Pancreas (tissue), 10 donors: ENCODE measurements around the gene OPRM1. TPM values are rescaled to one million over a fixed set of nuclear protein-coding genes. Genes with fewer than 3 reads are reported as not detected.

Source experiments
- ATAC-seq, 4 donors: fragments of 200-7000 bp; cut with Tn5 transposase; one replicate each; pipeline versions ENCODE4 v1.8.0 to v1.9.1; 2020; ENCODE audit warnings: mild to moderate bottlenecking in 4 of 4, moderate library complexity in 4 of 4
- DNase-seq, 6 donors: peaks; one replicate each; pipeline ENCODE4 v3.0.0-alpha.2; 2020
- FAIRE-seq: peaks from 2 replicates; lab custom pipeline; 2012; peaks lifted over from hg19 to GRCh38; lab: Jason Lieb, UNC
- H3K27ac ChIP-seq, 4 donors: fragments of 200-600 bp; sonication (generic); 1 replicate in 3 of 4; 2 replicates in 1 of 4; pipeline versions ENCODE4 v1.5.0 to v1.8.0; 2020
- H3K27me3 ChIP-seq, 4 donors: fragments of 200-600 bp; one replicate each; pipeline ENCODE4 v1.8.0; 2021
- H3K36me3 ChIP-seq, 3 donors: fragments of 200-600 bp; sonication (generic) in 1 of 3; one replicate each; pipeline versions ENCODE4 v1.5.0 to v1.8.0; 2020 to 2021
- H3K4me1 ChIP-seq, 3 donors: fragments of 200-600 bp; one replicate each; pipeline ENCODE4 v1.8.0; 2021
- H3K4me3 ChIP-seq, 4 donors: fragments of 200-600 bp; sonication (generic) in 2 of 4; one replicate each; pipeline versions ENCODE4 v1.5.0 to v1.8.0; 2020 to 2021
- H3K9me3 ChIP-seq, 4 donors: fragments of 200-600 bp; one replicate each; pipeline ENCODE4 v1.8.0; 2021
- WGBS, 2 donors: extraction: QIAGEN DNeasy Blood & Tissue Kit; methylation state at CpG; one replicate each; pipeline ENCODE4 v1.1.7; 2013; 5-methylcytosine and 5-hydroxymethylcytosine counted together
- intact Hi-C, 3 donors: fragments of 100-400 bp; cut with DNase I; formaldehyde crosslinking; loops; one replicate each; pipeline versions ENCODE4 v1.11.1 to v1.14.2; 2022
- polyA plus RNA-seq, 2 donors: library from polyadenylated mRNA; stranded (reverse); fragments of 200-250 nt; gene quantifications; one replicate each; pipeline ENCODE4 v1.2.3, GENCODE V29; 2013
- total RNA-seq, 6 donors: library from RNA; stranded (reverse); fragmentation: NEBNext Ultra II Directional in 4 of 6; extraction: Animal tissue kit (Norgen Biotek cat#: 25700) in 4 of 6; gene quantifications; one replicate each; pipeline versions ENCODE4 v1.2.1 to v1.2.4, GENCODE V29; 2021 to 2023
- TF ChIP-seq, protein P1 (sequence below), 4 donors: fragments of 200-600 bp; sonication (generic) in 3 of 4; IDR thresholded peaks; one replicate each; pipeline versions ENCODE4 v1.5.0 to v1.8.0; 2021; ENCODE audit warnings: antibody characterized with exemption in 4 of 4
- donor health status: healthy with polysubstance abuse.
- donor health status: DM: no; HTN: no; CAD: no; lungs with moderate emphysema.
- donor health status: DM: no; HTN: no; CAD: no.
- donor health status: control.
- donor health status: control.
- donor health status: Bipolar disorder and iron deficiency.
- donor health status: DM: yes; HTN: yes; CAD: no.
- donor health status: DM: no; HTN: no; CAD: no.
- donor health status: DM: no; HTN: no; CAD: no.
- donor health status: DM: yes; HTN: yes; CAD: no.

Gene OPRM1
- total and polyA plus RNA-seq, 8 donors = 0.05 TPM; not detected in 7

DNA sequence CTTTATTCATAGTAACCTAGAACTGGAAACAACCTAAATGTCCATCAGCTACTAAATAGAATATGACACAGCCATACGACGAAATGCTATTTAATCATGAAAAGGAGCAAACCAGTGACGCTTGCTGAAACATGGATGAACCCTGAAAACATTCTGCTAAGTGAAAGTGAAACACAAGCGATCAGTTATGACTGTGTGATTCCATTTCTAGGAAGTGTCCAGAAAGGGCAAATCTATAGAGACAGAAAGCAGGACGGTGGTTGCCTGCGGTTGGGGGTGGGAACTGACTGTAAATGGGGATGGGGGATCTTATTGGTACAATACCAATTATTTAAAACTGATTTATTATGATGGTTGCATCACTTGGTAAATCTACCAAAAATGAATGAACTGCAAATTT is 190.7 kb downstream of the OPRM1 start:
- no peaks in the 10 kb centered on the region for H3K4me1 ChIP-seq
- intact Hi-C loops = no loop called here
- DNase-seq (no peak), ATAC-seq (no peak), FAIRE-seq (no peak)
- 80 to 91% methylated on average over 6 of the region's 6 CpGs for WGBS, 2 donors
- no peaks in the 10 kb centered on the region for H3K36me3 ChIP-seq
- no peaks in the 10 kb centered on the region for H3K27me3 ChIP-seq
- TF ChIP-seq, protein P1, sequence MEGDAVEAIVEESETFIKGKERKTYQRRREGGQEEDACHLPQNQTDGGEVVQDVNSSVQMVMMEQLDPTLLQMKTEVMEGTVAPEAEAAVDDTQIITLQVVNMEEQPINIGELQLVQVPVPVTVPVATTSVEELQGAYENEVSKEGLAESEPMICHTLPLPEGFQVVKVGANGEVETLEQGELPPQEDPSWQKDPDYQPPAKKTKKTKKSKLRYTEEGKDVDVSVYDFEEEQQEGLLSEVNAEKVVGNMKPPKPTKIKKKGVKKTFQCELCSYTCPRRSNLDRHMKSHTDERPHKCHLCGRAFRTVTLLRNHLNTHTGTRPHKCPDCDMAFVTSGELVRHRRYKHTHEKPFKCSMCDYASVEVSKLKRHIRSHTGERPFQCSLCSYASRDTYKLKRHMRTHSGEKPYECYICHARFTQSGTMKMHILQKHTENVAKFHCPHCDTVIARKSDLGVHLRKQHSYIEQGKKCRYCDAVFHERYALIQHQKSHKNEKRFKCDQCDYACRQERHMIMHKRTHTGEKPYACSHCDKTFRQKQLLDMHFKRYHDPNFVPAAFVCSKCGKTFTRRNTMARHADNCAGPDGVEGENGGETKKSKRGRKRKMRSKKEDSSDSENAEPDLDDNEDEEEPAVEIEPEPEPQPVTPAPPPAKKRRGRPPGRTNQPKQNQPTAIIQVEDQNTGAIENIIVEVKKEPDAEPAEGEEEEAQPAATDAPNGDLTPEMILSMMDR (IDR thresholded peaks at IDR 0.05) = no peak
- H3K4me3 ChIP-seq = no peak overlapping the region
- no peaks in the 10 kb centered on the region for H3K9me3 ChIP-seq
- no peak overlapping the region for H3K27ac ChIP-seq

DNA sequence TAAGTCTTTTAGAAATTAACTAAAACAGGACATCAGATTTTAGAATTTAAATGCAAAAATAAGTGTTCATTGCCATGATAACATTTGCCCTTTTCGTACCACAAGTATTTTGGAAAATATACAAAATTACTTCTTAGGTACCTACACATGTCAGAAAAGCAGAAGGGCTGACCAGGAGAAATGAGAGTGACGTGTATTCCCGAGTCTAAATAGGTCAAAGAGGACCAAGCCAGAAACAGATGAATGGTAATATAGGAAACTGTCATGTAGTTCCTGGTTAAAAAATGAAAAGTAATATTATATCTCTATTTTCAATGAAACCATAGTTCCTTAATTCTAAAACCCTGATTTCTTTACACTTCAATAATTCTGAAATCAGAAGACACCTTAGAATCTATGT is 191.4 kb downstream of the OPRM1 start:
- H3K36me3 ChIP-seq = no peaks in the 10 kb centered on the region
- H3K27ac ChIP-seq = no peak overlapping the region
- DNase-seq = no peak
- H3K4me3 ChIP-seq = no peak overlapping the region
- TF ChIP-seq, protein P1 (IDR thresholded peaks at IDR 0.05) = no peak
- WGBS, 2 donors = 89 to 94% methylated on average over 3 of the region's 3 CpGs
- H3K27me3 ChIP-seq = no peaks in the 10 kb centered on the region
- H3K4me1 ChIP-seq = no peaks in the 10 kb centered on the region
- H3K9me3 ChIP-seq = no peaks in the 10 kb centered on the region
- ATAC-seq = no peak
- FAIRE-seq = no peak
- intact Hi-C loops = no loop called here

DNA sequence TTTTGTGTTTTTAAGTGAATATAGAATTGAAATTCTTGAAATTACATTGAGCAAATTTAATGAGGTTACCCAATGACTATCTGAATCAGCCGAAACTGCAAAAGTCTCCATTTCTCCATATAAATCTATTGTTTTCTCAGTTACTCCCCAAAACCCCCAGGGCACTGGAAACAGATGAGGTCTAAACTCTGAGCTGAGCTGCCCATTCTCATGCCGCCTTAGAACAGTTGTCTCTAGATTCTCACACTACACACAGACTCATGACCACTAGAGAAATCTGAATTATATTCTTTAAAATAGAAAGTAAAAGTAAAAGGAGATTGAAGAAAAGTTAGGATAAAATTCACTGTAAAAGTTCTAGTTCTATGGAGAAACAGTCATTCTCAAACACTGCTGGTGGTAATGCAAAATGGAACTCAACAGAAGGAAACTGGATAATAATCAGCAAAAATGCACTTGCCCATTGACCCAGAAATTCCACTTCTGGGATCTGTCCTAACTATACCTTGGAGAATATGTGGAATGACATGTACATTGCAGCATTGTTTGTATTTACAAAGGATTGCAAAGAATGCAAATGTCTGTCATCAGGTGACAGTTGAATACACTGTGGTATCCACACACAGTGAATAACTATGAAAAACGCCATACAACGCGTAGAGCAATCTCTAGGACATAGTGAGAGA is 192.0 kb downstream of the OPRM1 start:
- intact Hi-C loops = no loop called here
- Histone ChIP-seq H3K36me3 (no peaks in the 10 kb centered on the region), H3K9me3 (no peaks in the 10 kb centered on the region), H3K27ac (no peak overlapping the region), H3K4me3 (no peak overlapping the region), H3K27me3 (no peaks in the 10 kb centered on the region), H3K4me1 (no peaks in the 10 kb centered on the region)
- FAIRE-seq (no peak), ATAC-seq (no peak), DNase-seq (no peak)
- TF ChIP-seq, protein P1 (IDR thresholded peaks at IDR 0.05) = no peak
- WGBS, 2 donors = 94% methylated on average over 5 of the region's 5 CpGs

DNA sequence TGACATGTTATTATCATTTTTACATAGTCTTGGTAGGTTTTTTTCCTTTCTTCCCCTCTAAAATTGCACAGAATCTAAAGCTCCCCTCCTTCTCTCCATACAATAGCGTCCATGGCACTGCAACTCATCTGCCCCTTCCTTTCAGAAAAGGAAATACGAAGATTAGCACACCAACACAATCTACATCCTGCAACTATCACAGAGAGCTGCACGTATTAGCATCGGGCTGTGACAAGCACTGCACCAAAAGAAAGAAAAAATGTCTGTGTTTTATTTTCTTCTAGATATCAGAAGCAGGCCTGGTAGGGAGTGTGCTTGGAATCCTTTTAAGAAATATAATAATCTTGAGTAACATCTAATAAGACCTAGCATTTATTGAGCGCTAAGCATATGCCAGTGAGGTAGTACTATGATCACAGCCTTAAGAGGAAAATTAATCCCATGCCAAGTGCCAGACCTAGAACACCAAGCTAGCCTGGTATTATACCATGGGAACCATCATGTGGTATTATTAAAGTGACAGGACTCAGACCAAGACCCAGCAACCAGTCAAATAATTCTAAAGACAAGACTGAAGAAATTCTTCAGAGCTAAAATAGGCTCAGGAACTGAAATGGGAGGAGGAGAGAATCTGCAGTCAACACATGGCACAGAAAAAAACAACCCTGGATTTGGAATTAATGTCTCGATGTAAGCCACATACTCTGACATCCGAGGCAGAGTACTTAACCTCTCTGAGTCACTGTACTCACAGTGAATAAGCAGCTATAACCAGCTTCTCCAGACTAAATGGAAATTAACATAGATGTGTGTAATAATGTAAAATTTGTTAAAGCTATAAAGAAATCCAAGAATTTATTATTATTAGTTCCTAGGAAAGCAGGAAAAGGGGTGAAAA is 193.2 kb downstream of the OPRM1 start:
- no peak for FAIRE-seq
- DNase-seq = no peak
- H3K4me3 ChIP-seq = no peak overlapping the region
- H3K27me3 ChIP-seq = no peaks in the 10 kb centered on the region
- H3K9me3 ChIP-seq = no peaks in the 10 kb centered on the region
- H3K36me3 ChIP-seq = no peaks in the 10 kb centered on the region
- WGBS, 2 donors = 85 to 86% methylated on average over 7 of the region's 7 CpGs
- no peak for ATAC-seq
- H3K4me1 ChIP-seq = no peaks in the 10 kb centered on the region
- no peak overlapping the region for H3K27ac ChIP-seq
- intact Hi-C loops = no loop called here
- TF ChIP-seq, protein P1 (IDR thresholded peaks at IDR 0.05) = no peak
